Measurements from ENCODE around the gene STK38L. TPM values are rescaled to one million over a fixed set of nuclear protein-coding genes. Genes with fewer than 3 reads are reported as not detected.
A peak's percentile ranks its signal among the peaks of the same experiment; 100 is the strongest.

STK38L gene
- total and polyA plus RNA-seq, 2 of the 8 experiments (the other 6 are each of a cell fraction or from before 2014, with no cell fraction given): 8.1 to 63.6 TPM

DNA sequence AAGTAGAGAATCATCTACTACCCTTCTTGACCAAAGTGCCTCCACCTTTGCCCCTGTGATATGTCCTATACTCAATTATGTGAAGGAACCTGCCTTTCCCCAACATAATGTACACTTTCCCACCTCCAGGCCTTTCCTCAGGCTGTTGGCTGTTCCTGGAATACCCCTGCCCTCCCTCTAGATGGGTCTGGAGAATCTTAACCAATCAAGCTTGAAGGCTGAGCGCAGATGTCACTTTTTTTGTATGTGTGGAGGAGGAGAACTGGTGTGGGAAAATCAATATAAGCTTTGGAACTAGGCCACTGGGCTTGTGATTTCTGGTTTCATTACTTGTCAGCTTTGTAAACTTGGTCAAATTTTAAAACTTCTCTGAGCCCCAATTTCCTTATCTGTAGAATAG, 93.3 kb downstream of the STK38L start:
- Histone ChIP-seq H4K20me1 (replicated peaks in 1 of 2; ENCODE audit: control insufficient read depth in 1 of 2, insufficient read depth in 2 of 2, low read length in 2 of 2) (peaks cover 0 to 5% of the 10 kb centered on the region in 2 experiments), H4K8ac (ENCODE audit: extremely low read depth, insufficient read depth, low read length) (no peak overlapping the region), H3K14ac (ENCODE audit: insufficient read length) (no peak overlapping the region), H3K79me1 (ENCODE audit: low read depth, low read length) (peaks cover 7% of the 10 kb centered on the region), H3K23ac (ENCODE audit: insufficient read length) (no peak overlapping the region), H2BK5ac (ENCODE audit: low read depth, low read length) (no peak overlapping the region), H3K4ac (replicated peaks; ENCODE audit: insufficient read length, low read depth, low read length) (no peak overlapping the region), H3K4me1 (replicated peaks in 1 of 4; ENCODE audit: control insufficient read depth in 3 of 4, insufficient read depth in 4 of 4, low read length in 3 of 4) (no peaks in the 10 kb centered on the region; a peak in 1 of 7 replicates), H2AK5ac (ENCODE audit: low read depth, low read length) (no peak overlapping the region), H2AFZ (ENCODE audit: low read length) (no peak overlapping the region), H3K4me3 (ENCODE audit: extremely low read depth in 1 of 4, insufficient read depth in 2 of 4, low read depth in 3 of 4, low read length in 4 of 4) (no peak overlapping the region), H3K79me2 (ENCODE audit: control insufficient read depth in 1 of 2, insufficient read depth in 2 of 2, low read length in 2 of 2) (peaks cover 0 to 62% of the 10 kb centered on the region in 2 experiments; a peak in 2 of 4 replicates), H2BK20ac (ENCODE audit: low read length) (no peak overlapping the region), H2BK15ac (ENCODE audit: low read length) (no peak overlapping the region), H3K18ac (ENCODE audit: extremely low read depth, low read length) (no peak overlapping the region), H4K5ac (ENCODE audit: insufficient read length, low read depth, low read length) (no peak overlapping the region), H3K56ac (replicated peaks; ENCODE audit: insufficient read length, low read depth, low read length) (no peak overlapping the region), H4K91ac (replicated peaks; ENCODE audit: insufficient read length, low read length) (no peak overlapping the region), H2BK120ac (replicated peaks; ENCODE audit: low read depth, low read length) (no peak overlapping the region), H3K4me2 (ENCODE audit: insufficient read depth in 1 of 2, low read depth in 2 of 2, low read length in 2 of 2) (no peak overlapping the region), H3K9ac (replicated peaks in 1 of 4; ENCODE audit: extremely low read depth in 1 of 4, low read depth in 3 of 4, low read length in 3 of 4) (no peak overlapping the region), H3K23me2 (ENCODE audit: low read depth, low read length) (peaks cover 9% of the 10 kb centered on the region), H3K9me3 (ENCODE audit: insufficient read depth in 2 of 2, low read depth in 1 of 2, low read length in 1 of 2) (no peaks in the 10 kb centered on the region), H3K27ac (ENCODE audit: low read depth, low read length) (no peak overlapping the region), H2BK12ac (ENCODE audit: low read depth, low read length) (no peak overlapping the region), H3K27me3 (replicated peaks in 1 of 4; ENCODE audit: control insufficient read depth in 3 of 4, extremely low read depth in 1 of 4, insufficient read depth in 3 of 4, low read length in 3 of 4) (peaks cover 0 to 5% (median 1%) of the 10 kb centered on the region in 4 experiments; a peak in 4 of 7 replicates), H3K36me3 (ENCODE audit: control insufficient read depth in 2 of 4, insufficient read depth in 4 of 4, low read length in 3 of 4) (no peaks in the 10 kb centered on the region)
- ChIA-PET CTCF (ENCODE audit: partially characterized antibody) (interaction anchor here (1.1 to 2.1 kb wide), 2 partner anchors 47 to 50 kb away, joined by 3 to 8 read pairs; no protein-coding TSS in a partner anchor), POLR2A (ENCODE audit: partially characterized antibody) (interaction anchor here (0.6 kb wide), 1 partner anchor 50 kb away, joined by 3 read pairs; no protein-coding TSS in a partner anchor)
- DNase-seq (ENCODE audit: low read depth in 1 of 2, low spot score in 2 of 2): no peak
- TF ChIP-seq BCL11A (IDR thresholded peaks at IDR 0.05; ENCODE audit: low read depth in 2 of 2, low read length in 2 of 2) (no peak), GTF2F1 (IDR thresholded peaks at IDR 0.05; ENCODE audit: borderline replicate concordance, low read depth, low read length) (no peak), TAF1 (IDR thresholded peaks at IDR 0.05; ENCODE audit: low read depth, low read length) (no peak), JUND (IDR thresholded peaks at IDR 0.05; ENCODE audit: low read length) (peak; percentile 60), EP300 (IDR thresholded peaks at IDR 0.05; ENCODE audit: borderline replicate concordance in 1 of 2, low read depth in 2 of 2, low read length in 2 of 2) (peak in 1 of 2 experiments; percentile 97; a peak in 1 of 3 replicates)
- no peak for FAIRE-seq
- 90% methylated on average over 1 of the region's 1 CpG; no CpG with 5 or more reads in 1 of the 2 experiments for WGBS, 2 experiments (ENCODE audit: extremely low coverage in 1 of 2, insufficient coverage in 1 of 2, insufficient read length in 1 of 2, insufficient replicate concordance in 2 of 2, low coverage in 1 of 2, low lambda C conversion rate in 2 of 2, missing lambda C conversion rate in 1 of 2)

Data from H1 (cell line).